ENCODE measurements around the gene KLK14.

- TF ChIP-seq CTCF (IDR thresholded peaks at IDR 0.05) (no peak), POLR2A (IDR thresholded peaks at IDR 0.05) (no peak)
Measured at GRCh38 chr19:51121257-51121656, 38.6 kb upstream of the KLK14 start.

All from Peyer's patch (tissue), 4 donors.